Limb (tissue), 2 donors: Measurements from ENCODE around the gene POLR2F.
A peak's percentile ranks its signal among the peaks of the same experiment; 100 is the strongest.
"Not testable (repeated sequence)": the region's sequence is repeated elsewhere in the genome, so short reads cannot be mapped to it uniquely, and the experiment has no call there.

Experiments used
- DNase-seq, 2 donors: peaks; one replicate each; pipeline ENCODE4 v3.0.0-alpha.2; 2016; ENCODE audit errors: extremely low spot score in 2 of 2

The POLR2F gene

DNA sequence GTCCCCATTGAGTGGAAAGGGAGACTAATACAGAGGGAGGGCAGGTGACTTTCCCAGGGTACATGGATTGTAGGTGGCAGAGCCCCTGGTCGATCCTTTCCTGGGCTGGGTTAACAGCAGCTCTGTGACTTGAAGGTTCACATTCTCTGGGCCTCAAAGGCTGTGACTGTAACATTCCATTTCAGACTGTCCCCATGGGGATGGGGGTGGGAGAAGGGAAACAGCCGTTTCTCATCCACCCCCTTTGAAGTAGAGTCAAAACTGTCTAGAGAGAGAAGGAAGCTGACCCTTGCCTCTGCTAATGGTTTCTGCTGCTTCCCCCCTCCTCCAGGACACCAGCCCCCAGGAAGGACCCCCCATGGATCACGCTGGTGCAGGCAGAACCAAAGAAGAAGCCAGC lies 28.2 kb upstream of the POLR2F start:
- no peak for DNase-seq

DNA sequence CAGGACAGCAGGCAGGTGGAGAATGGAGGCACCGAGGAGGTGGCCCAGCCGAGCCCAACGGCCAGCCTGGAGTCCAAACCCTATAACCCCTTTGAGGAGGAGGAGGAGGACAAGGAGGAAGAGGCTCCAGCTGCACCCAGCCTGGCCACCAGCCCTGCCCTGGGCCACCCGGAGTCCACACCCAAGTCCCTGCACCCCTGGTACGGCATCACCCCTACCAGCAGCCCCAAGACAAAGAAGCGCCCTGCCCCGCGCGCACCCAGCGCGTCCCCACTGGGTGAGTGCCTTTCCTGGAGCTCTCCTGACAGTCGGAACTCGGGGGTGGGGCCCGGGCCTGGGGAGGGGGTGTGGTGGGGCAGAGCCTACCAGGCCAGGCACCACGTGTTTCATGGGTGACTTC lies 27.7 kb upstream of the POLR2F start:
- DNase-seq, result no peak

- no peak for DNase-seq
Measured at GRCh38 chr22:37926358-37926757, 27.1 kb upstream of the POLR2F start.

DNA sequence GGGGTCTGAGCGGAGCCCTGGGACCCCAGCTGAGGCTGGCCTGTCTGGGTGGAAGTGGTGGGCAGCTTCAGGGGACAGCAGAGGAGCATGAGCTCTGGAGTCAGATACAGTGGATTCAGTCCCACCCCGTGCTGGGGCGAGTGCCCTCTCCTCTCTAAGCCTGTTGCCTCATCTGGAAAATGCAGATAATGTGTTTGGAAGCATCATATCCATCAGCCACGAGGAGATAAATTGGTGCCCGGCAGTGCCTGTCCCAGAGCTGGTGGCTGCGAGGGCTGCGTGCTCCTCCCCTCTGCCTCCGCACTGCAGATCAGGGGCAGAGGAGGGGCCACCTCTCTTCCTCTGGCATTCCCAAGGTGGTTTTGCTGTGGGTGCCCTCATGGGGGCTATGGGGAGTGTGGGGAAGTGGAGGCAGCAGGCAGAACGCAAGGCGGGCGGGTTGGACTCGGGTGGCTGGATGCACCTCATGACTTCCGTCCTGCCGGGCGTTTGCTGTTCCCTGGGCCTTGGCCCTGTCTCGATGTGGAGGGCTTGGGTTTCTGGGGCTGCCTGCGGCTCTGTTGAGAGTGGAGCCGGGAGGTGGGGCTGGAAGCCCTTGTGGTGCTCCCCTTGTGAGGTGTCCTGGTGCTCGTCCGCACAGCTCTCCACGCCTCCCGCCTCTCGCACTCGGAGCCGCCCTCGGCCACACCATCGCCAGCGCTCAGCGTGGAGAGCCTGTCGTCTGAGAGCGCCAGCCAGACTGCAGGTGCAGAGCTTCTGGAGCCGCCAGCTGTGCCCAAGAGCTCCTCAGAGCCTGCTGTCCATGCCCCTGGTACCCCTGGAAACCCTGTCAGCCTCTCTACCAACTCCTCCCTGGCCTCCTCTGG lies 26.5 kb upstream of the POLR2F start:
- no peak for DNase-seq

GRCh38 chr22:37927637-37927936 lies 25.9 kb upstream of the POLR2F start:
- no peak for DNase-seq

DNA sequence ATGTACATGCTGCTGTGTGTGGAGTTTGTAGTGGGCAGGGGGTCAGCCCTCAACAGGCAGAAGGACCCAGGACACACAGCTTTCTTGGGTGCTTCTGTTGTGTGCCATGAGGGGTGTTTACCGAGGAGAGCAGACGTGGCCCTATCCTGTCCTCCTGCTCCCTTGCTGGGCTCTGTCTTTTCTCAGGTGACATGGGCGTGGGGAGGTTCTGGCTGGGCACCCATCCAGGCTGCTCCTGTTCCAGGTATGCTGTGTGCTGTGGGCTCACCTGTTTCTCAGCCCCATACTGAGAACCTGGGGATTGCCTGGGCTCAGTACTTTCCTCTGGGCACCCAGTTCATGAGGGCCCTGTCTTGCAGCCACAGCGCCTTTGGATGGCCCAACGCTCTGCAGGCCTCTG lies 24.1 kb upstream of the POLR2F start:
- no peak for DNase-seq

- DNase-seq, result no peak
Measured at GRCh38 chr22:37930270-37930951, 23.1 kb upstream of the POLR2F start.

DNA sequence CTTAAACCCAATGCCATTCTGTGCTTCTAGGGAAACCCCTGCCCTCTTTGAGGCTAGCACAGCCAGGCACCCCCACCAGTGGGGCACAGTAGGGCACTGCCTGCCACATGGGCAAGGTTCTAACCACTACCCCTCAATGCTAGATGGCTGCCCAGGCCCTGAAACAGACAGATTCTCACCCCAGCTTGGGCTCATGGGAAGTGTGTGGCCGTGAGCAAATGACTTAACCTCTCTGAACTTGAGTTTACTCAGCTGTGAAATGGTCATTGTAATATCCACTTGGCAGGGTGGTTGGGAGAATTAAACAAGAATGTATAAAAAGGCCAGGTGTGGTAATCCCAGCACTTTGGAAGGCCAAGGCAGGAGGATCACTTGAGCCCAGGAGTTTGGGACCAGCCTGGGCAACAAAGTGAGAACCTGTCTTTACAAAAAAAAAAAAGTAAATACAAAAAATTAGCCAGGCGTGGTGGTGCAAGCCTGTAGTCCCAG lies 22.5 kb upstream of the POLR2F start:
- DNase-seq, result no peak

GRCh38 chr22:37931893-37932389 lies 21.6 kb upstream of the POLR2F start:
- DNase-seq, result no peak

GRCh38 chr22:37932401-37932800 lies 21.1 kb upstream of the POLR2F start:
- DNase-seq, result no peak

DNA sequence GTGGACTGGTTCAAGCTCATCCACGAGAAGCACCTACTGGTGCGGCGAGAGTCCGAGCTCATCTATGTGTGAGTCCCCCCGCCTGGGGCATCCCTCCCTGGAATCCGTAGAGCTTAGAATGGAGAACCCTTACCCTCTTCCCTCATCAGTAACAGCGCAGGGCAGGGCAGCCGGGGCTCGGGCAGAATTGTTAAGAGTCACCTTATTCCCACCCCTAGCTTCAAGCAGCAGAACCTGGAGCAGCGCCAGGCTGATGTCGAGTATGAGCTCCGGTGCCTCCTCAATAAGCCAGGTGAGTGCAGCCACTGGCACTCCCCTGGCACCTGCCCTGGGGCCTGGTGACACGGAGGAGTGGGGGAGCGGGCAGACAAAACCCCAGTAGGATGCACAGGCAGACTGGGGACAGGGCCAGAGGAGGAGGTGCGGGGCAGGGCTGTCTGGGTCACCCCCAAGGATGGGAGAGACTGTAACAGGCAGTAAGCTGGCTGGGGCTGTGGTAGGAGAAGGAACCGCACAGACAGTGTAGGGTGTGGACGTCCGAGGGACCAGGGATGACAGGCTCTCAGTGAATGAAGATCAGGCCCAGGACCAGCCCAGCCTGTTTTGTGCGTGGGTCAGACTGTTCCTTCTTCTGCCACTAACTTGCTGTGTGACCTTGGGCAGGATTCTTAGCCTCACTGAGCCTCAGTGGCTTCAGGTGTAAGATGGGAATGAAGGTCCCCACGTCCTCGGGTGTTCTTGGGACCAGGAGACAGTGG lies 20.5 kb upstream of the POLR2F start:
- no peak for DNase-seq

GRCh38 chr22:37933711-37934376 lies 19.7 kb upstream of the POLR2F start:
- peak; percentile 69 to 87 for DNase-seq

GRCh38 chr22:37940698-37941376 lies 12.7 kb upstream of the POLR2F start:
- no peak for DNase-seq

- no peak for DNase-seq
Measured at GRCh38 chr22:37942133-37942532, 11.4 kb upstream of the POLR2F start.

DNA sequence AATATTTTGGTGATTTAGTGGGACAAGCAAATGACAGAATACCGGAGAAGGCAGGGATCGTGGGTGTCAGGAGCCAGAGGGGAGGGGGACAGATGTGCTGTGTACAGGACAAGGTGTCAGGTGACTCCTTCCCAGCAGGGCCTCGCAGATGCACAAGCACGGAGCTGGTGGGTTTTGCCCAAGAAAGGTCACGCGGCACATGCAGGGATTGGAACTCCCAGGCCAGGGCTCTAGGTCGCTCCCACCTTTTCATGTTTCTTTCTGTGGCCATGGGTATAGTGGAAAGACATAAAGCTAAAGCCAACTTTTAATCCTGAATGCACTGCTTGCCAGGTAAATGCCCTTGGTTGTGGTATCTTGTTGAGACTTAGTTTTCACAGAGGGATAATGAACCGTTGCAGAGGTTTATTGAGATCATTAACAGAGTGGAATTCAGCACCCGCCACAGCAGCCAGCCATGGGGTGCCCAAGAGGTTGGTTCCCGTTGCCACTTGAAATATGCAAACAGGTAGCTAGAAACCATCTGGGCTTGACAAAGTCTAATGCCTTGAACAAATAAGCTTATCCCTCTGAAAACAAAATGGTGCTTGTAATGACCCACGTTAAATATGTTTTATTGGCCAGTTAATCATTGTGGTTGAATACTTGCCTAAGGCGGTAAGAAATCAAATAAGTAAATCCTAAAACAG lies 10.2 kb upstream of the POLR2F start:
- DNase-seq, result no peak

DNA sequence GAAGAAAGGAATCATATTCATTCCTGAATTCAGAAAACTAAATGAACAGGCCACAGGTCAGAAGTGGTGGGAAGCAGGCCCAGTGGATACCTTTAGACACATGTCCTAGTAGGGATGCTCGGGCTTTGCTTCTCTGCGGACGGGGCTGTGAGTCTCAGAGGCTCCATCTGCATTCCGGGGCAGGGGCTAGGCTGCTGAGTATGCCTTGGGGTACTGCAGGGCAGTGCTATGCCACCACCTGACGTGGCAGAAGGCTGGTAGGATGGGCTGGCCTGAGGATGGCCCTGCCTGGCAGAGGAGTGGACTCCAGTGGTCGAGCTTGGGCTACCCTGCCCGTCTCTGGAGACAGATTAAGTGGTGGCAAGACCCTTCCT lies 9.7 kb upstream of the POLR2F start:
- no peak for DNase-seq

GRCh38 chr22:37944423-37944822 lies 9.1 kb upstream of the POLR2F start:
- DNase-seq, result not testable (repeated sequence)

- not testable (repeated sequence) for DNase-seq
Measured at GRCh38 chr22:37947142-37947795, 6.2 kb upstream of the POLR2F start.

- no peak for DNase-seq
Measured at GRCh38 chr22:37951305-37951704, 2.2 kb upstream of the POLR2F start.

DNA sequence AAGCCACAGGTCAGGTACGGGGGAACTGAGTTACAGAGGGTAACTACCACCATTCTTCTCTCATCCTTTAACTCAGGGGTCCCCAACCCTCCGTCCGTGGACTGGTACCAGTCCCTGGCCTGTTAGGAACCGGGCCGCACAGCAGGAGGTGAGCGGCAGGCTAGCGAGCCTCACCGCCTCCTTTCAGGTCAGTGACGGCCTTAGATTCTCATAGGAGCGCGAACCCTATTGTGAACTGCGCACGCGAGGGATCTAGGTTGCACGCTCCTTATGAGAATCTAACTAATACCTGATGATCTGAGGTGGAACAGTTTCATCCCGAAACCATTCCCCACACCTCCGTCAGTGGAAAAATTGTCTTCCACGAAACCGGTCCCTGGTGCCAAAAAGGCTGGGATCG lies 870 bp upstream of the POLR2F start:
- not testable (repeated sequence) for DNase-seq
